Measurements from ENCODE around the gene ZNF575. TPM values are rescaled to one million over a fixed set of nuclear protein-coding genes. Genes with fewer than 3 reads are reported as not detected.

The ZNF575 gene
- total and polyA plus RNA-seq, 4 donors: 0.48 to 2.3 (median 0.65) TPM

- ATAC-seq (ENCODE audit: insufficient read depth, low FRiP score) (no peak), DNase-seq (no peak)
- H3K9ac ChIP-seq (ENCODE audit: insufficient read depth in 1 of 2, low read length in 2 of 2): no peak overlapping the region
- 97% methylated on average over 5 of the region's 5 CpGs for WGBS, 2 donors
- peaks cover 6 to 43% (median 36%) of the 10 kb centered on the region in 4 donors for H3K36me3 ChIP-seq (ENCODE audit: control insufficient read depth in 4 of 4, insufficient read depth in 4 of 4, low read length in 4 of 4)
- H3K27ac ChIP-seq (ENCODE audit: low read depth in 1 of 2, low read length in 1 of 2): no peak overlapping the region
- no peaks in the 10 kb centered on the region for H3K27me3 ChIP-seq (ENCODE audit: control insufficient read depth in 3 of 3, insufficient read depth in 3 of 3, low read length in 2 of 3)
- no peaks in the 10 kb centered on the region for H3K4me1 ChIP-seq (ENCODE audit: control insufficient read depth in 5 of 5, insufficient read depth in 5 of 5, low read length in 5 of 5)
- H3K9me3 ChIP-seq (ENCODE audit: control insufficient read depth in 4 of 4, insufficient read depth in 3 of 4, low read length in 3 of 4): peaks cover 0 to 4% (median 1%) of the 10 kb centered on the region in 4 donors
- TF ChIP-seq CTCF (IDR thresholded peaks at IDR 0.05; ENCODE audit: control extremely low read depth, extremely low read depth): no peak
- H3K4me3 ChIP-seq: no peak overlapping the region
Observed at GRCh38 chr19:43541920-43542650, 9.1 kb downstream of the ZNF575 start.

GRCh38 chr19:43544077-43544476, 11.1 kb downstream of the ZNF575 start:
- Histone ChIP-seq H3K27me3 (ENCODE audit: control insufficient read depth in 3 of 3, insufficient read depth in 3 of 3, low read length in 2 of 3) (no peaks in the 10 kb centered on the region), H3K4me1 (ENCODE audit: control insufficient read depth in 5 of 5, insufficient read depth in 5 of 5, low read length in 5 of 5) (no peaks in the 10 kb centered on the region), H3K9ac (ENCODE audit: insufficient read depth in 1 of 2, low read length in 2 of 2) (no peak overlapping the region), H3K36me3 (ENCODE audit: control insufficient read depth in 4 of 4, insufficient read depth in 4 of 4, low read length in 4 of 4) (peaks cover 2 to 39% (median 27%) of the 10 kb centered on the region in 4 donors), H3K9me3 (ENCODE audit: control insufficient read depth in 4 of 4, insufficient read depth in 3 of 4, low read length in 3 of 4) (peaks cover 0 to 3% (median 1%) of the 10 kb centered on the region in 4 donors), H3K27ac (ENCODE audit: low read depth in 1 of 2, low read length in 1 of 2) (no peak overlapping the region), H3K4me3 (no peak overlapping the region)
- no peak for TF ChIP-seq CTCF (IDR thresholded peaks at IDR 0.05; ENCODE audit: control extremely low read depth, extremely low read depth)
- WGBS, 2 donors: 95 to 96% methylated on average over 9 of the region's 9 CpGs
- DNase-seq (no peak), ATAC-seq (ENCODE audit: insufficient read depth, low FRiP score) (no peak)

GRCh38 chr19:43545276-43545675, 12.3 kb downstream of the ZNF575 start:
- Histone ChIP-seq H3K4me1 (ENCODE audit: control insufficient read depth in 5 of 5, insufficient read depth in 5 of 5, low read length in 5 of 5) (no peaks in the 10 kb centered on the region), H3K27ac (ENCODE audit: low read depth in 1 of 2, low read length in 1 of 2) (no peak overlapping the region), H3K9me3 (ENCODE audit: control insufficient read depth in 4 of 4, insufficient read depth in 3 of 4, low read length in 3 of 4) (peaks cover 0 to 2% (median 0%) of the 10 kb centered on the region in 4 donors), H3K36me3 (ENCODE audit: control insufficient read depth in 4 of 4, insufficient read depth in 4 of 4, low read length in 4 of 4) (peaks cover 2 to 36% (median 21%) of the 10 kb centered on the region in 4 donors), H3K9ac (ENCODE audit: insufficient read depth in 1 of 2, low read length in 2 of 2) (no peak overlapping the region), H3K4me3 (no peak overlapping the region), H3K27me3 (ENCODE audit: control insufficient read depth in 3 of 3, insufficient read depth in 3 of 3, low read length in 2 of 3) (no peaks in the 10 kb centered on the region)
- TF ChIP-seq CTCF (IDR thresholded peaks at IDR 0.05; ENCODE audit: control extremely low read depth, extremely low read depth): no peak
- DNase-seq (no peak), ATAC-seq (ENCODE audit: insufficient read depth, low FRiP score) (no peak)
- 89 to 94% methylated on average over 5 of the region's 5 CpGs for WGBS, 2 donors
